SIG-M5 treated with dmso at 0.1 percent for 504 hours (cell line): ENCODE measurements around the gene TMCC3.

Experiments used
- DNase-seq: peaks from one replicate; lab custom pipeline; 2025; ENCODE audit not compliant: unreplicated experiment; lab: John Stamatoyannopoulos, UW

The TMCC3 gene

GRCh38 chr12:94673496-94673895, 23.1 kb upstream of the TMCC3 start:
- DNase-seq: no peak

- no peak for DNase-seq
These were observed 21.6 kb upstream of the TMCC3 start for GRCh38 chr12:94671917-94672316.

- DNase-seq: no peak
These were observed 20.5 kb upstream of the TMCC3 start for GRCh38 chr12:94670898-94671297.

DNA sequence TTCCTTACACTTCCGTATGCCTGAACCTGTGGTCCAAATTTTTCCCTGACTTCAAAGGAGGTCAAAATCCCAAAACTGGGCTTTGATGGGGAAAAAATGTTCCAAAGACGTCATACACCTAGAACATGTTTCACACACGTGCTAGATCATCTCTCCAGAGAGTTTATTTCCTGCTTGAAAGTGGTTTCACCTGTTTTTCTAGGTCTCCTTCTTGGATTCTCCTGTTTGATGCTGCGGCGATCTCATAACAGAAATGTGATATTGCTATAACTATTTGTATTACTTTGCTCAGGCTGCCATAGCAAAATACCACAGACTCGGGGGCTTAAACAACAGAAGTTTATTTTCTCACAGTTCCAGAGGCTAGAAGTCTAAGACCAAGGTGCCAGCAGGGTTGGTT, 19.7 kb upstream of the TMCC3 start:
- peak; percentile 36 for DNase-seq

- no peak for DNase-seq
These were observed 16.7 kb upstream of the TMCC3 start for GRCh38 chr12:94667031-94667540.

DNA sequence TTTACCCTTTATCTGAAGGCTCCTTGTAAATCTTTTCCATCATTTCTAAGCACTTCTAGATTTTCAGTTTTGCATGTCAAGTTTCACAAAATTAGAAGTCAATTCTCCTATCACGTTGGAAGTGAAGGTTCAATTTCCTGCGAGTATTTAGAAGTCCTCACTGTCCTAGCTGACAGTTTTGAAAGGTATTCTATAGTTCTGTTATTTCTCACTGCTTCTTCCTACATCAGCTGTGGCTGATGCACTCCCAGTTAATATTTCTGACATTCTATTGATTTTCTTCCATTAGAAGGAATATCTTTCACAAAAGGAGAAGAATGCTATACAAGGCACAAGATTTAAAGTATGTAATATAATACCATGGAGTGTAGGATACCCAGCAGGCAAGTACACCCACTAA, 15.8 kb upstream of the TMCC3 start:
- no peak for DNase-seq

GRCh38 chr12:94663702-94664101, 13.3 kb upstream of the TMCC3 start:
- peak; percentile 45 for DNase-seq

DNA sequence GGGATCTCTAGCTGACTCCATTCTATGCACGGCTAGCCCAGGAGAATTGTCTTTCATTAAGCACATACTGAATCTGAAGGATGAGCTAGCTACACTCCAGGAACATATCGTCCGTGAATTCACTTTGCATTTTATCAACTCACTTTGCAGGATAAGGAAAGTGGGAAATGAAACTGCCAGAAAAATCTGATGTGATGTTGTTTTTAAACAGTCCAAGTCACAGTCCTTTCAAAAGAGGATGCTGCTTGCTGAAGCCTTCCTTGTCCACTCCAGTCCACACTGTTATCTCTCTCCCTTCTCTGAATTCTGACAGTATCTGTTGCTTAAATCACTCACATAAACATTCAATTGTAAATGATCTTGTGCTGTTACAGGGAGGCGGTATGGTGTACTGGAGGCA, 12.7 kb upstream of the TMCC3 start:
- DNase-seq: no peak

DNA sequence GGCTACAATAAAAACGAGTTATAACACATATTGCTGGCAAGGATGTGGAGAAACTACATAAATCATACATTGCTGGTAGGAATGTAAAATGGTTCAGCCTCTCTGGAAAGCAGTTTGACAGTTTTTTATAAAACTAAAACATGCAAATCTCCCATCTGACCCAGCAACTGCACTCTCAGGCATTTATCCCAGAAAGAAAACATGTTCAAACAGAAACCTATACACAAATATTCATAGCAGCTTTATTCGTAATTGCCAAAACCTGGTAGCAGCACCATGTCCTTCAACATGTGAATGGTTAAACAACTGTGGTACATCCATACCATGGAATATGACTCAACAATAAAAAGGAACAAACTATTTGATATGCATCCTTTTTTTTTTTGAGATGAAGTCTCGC, 10.1 kb upstream of the TMCC3 start:
- no peak for DNase-seq

DNA sequence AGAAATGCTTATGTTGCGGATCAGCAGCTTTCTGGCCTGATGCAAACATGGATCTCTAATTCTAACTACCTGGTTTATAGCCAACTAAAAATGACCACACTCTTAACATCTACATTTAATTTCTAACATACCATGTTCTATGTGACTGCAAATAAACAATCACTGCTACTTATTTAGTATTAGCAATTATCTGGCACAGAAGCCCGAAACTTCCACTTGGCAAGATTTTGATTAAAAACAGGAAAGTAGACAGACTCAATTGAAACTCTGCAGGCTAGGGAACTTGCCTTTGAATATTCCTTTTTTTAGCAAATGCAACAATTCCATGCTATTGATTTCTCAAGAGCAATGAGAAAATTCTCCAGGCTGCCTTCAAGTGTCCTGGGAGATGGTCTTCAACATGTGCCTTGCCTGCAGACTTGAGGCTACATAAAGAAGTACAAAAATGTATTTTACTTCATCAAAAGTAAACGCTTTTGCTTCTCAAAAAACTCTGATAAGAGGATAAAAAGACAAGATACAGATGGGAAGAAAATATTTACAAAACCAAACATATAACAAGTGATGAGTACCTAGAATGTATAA, 9.1 kb upstream of the TMCC3 start:
- DNase-seq: no peak

DNA sequence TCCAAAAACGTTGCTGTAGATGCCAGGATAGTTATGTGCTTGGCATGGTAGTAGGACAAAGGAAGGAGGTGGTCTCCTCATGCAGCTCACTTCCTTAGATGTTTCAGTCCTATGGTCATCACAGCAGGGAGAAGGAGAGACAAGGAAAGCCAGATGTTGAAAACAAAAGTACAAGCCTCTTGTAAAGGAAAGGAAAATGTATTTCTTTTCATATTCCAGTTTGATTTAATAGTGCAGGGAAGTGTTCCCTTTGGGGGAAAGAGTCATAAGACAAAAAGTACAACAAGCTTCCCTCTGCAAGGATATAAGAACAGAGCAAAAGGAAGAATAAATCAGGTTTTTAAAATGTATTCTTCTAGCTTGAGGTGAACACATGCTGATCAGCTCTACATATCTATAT, 8.6 kb upstream of the TMCC3 start:
- no peak for DNase-seq

GRCh38 chr12:94656556-94656955, 6.2 kb upstream of the TMCC3 start:
- no peak for DNase-seq

DNA sequence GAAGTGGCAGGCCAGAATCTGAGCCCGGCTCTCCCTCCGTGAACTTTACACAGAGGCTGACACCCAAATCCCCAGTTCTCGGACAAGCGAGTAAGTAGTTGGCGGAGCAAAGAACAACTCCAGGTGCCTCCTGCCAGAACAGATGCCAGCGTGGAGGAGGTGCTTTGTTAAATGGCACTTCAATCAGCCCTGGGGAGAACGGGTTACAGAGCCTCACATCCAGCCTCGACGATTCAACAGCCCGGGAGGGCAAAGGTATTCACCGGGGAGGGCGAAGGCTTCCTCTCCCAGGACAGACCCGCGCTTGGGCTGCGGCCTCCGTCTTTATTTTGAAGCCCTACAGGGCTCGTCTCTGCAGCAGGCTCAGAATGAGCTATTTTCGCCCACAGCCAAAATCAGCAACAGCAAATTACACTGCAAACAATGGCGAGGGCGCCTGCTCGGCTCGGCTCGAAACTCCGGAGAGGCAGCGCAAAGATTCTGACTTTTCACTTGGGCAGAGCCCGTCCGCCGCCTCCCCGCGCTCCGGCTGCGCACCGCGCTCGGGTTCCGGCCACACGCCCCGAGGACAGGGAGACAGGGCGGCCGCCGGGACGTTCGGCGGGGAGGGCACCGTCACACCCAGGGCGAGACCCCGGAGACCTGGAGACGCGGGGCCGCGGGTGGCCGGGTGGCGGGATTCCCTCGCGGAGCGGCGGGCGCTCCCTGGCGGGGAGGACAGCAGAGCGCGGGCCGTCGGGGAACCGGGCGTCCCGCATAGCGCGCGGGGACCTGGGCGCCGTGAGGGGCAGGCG, 811 bp downstream of the TMCC3 start:
- no peak for DNase-seq

DNA sequence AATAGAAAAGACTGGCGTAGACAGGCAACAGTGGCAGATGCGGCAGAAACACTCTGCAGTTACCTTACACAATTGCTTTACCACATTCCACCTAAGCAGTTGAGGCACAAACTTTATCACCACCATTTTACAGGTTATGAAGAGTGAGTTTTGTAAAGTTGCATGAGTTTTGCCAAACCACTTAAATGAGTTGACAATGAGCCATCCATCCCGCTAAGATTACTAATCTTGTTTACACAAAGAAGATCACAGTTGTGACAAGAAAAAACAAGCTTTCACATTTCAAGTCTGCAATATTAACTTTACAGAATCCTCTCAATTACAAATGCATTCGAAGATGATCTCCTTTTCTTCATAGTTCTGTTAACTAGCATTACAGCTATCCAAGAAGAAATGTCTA, 1.8 kb downstream of the TMCC3 start:
- no peak for DNase-seq

GRCh38 chr12:94644141-94644979, 6.0 kb downstream of the TMCC3 start:
- DNase-seq: peak; percentile 48

DNA sequence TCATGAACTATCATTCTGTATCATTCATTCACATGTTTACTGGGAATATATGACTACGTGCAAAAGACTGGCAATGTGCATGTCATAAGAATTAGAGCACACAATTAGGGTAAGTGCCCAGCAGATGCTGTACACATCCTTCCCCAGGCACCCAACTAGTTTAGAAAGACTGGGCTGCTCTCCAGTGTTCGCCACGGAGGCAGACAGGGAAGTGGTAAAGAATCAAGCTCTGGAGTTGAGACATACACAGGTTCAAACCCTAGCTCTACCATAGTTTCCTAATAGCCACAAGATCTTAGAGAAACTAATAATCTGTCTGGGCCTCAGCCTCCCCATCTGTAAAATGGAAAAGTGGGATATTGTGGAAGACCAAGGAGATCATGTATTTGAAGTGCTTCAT, 6.8 kb downstream of the TMCC3 start:
- peak; percentile 26 for DNase-seq

DNA sequence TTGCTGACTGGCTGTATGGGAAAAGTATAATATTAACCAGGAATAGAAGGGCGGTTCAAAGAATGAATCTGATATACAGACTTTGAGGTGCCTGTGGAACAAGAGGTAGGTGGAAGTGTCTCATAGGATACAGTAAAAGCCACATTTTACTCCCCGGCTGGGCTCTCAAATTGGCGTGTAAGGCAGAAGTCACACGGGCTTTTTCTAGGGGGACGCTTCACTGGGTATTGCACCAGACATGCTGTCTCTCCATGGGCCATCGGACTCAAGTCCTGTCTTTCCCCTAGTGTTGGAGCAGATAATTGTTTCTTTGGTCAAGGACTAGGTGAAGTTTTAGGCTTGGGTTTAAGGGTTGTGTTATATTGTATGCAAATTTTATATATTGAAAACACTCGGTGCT, 9.1 kb downstream of the TMCC3 start:
- DNase-seq: no peak

GRCh38 chr12:94640134-94640928, 10.0 kb downstream of the TMCC3 start:
- DNase-seq: peak; percentile 89

DNA sequence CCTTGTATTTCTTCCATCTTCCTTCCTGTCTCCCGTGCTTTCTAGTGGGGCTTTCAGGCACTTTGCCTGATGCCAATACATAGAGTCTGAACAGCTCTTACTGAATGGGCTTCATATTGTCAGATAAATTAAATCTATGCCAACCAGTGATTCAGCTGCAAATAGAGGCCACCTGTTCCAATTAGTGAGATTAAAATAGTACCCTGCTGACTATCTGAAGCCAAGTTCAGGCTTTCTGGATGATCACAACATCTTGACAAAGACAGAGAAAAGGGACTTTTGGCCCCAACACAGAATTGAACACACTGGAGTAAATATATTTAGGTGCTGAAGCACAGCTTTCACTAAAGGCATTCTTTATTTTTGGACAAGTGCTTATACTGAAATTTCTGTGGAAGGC, 11.8 kb downstream of the TMCC3 start:
- DNase-seq: no peak

- DNase-seq: no peak
These were observed 12.8 kb downstream of the TMCC3 start for GRCh38 chr12:94637390-94638113.
